HAP-1 (cell line): ENCODE data around the gene LRRC34.

Source experiments
- DNase-seq, 2 experiments: peaks; one replicate each; pipeline ENCODE4 v3.0.0-alpha.2; 2016 to 2020; ENCODE audit warnings: low spot score in 2 of 2
- H3K27me3 ChIP-seq: fragments of 250-450 bp; sonication (Bioruptor Pico); 2 replicates; pipeline ENCODE4 v1.5.1; 2020; ENCODE audit warnings: low read depth, mild to moderate bottlenecking, moderate library complexity
- H3K36me3 ChIP-seq: fragments of 250-450 bp; sonication (Bioruptor Pico); replicated peaks from 2 replicates; pipeline ENCODE4 v1.5.1; 2020; ENCODE audit warnings: mild to moderate bottlenecking
- H3K4me1 ChIP-seq: fragments of 250-450 bp; sonication (Bioruptor Pico); 2 replicates; pipeline ENCODE4 v1.5.1; 2020; ENCODE audit warnings: mild to moderate bottlenecking
- H3K4me3 ChIP-seq: fragments of 250-450 bp; sonication (Bioruptor Pico); 2 replicates; pipeline ENCODE4 v1.5.1; 2020; ENCODE audit warnings: mild to moderate bottlenecking, moderate library complexity
- H3K9me3 ChIP-seq: fragments of 250-450 bp; sonication (Bioruptor Pico); 2 replicates; pipeline ENCODE4 v1.5.1; 2020; ENCODE audit warnings: mild to moderate bottlenecking, moderate library complexity
- in situ Hi-C: fragments of 300-500 bp; cut with MboI; formaldehyde crosslinking; loops from 3 replicates; pipeline ENCODE4 v1.14.3; 2020; ENCODE audit warnings: low sequenced_read_pairs, inconsistent platforms, mixed read lengths

The LRRC34 gene

DNA sequence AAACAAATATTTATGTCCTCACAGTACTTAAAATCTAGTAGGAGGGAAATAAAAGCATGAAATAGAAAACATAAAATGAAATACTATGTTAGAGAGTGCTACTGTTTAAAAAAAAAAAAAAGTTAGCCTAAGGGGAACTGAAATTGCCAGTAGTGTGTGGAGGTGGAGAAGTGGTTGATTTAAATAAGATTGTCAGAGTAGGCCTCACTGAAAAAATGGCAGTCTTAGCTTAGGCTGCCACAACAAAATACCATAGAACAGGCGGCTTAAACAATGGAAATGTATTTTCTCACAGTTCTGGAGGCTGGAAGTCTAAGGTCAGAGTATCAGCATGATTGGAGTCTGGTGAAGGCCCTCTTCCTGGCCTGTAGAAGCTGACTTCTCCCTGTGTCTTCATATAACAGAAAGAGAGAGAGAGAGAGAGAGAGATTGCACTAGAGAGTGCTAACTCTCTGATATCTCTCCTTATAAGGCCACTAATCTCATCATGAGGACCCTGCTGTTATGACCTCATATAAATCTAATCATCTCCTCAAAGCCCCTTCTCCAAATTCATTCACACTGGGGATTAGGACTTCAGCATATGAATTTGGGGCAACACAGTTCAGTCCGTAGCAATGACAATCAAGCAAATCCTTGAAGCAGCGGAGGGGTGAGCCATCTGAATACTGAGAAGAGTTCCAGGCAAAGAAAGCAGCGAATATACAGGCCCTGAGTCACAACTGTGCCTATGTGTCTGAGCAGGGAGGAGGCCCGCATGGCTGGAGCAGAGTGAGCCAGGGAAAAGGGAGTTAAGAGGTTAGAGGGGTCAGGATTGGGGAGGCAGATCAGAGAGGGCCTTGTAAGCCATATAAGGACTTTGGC is 23.6 kb upstream of the LRRC34 start:
- Histone ChIP-seq H3K4me1 (peaks cover 42% of the 10 kb centered on the region), H3K27me3 (no peaks in the 10 kb centered on the region), H3K4me3 (no peak overlapping the region), H3K36me3 (no peaks in the 10 kb centered on the region), H3K9me3 (no peaks in the 10 kb centered on the region)
- DNase-seq: peak; percentile 75 to 85
- in situ Hi-C loops: no loop called here

DNA sequence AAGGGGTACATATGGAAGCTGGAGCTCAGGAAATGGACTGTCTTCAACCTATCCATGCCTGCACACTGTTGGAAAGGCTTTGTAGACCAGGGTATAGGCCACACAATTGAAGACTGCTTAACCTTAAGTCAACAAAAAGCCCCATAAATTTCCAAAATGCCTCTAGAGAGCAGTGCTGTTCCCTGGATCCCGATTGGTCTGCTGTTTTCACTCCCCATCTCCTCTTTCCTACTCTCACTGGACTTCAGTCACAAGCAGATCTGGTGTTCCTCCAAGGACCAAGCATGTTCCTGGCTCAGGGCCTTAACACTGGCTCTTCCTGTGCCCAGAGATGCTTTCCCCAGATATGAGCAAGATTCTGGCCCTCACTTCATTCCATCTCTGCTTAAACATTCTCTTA is 22.8 kb upstream of the LRRC34 start:
- peak; percentile 49 to 77 for DNase-seq
- Histone ChIP-seq H3K4me3 (no peak overlapping the region), H3K4me1 (peaks cover 42% of the 10 kb centered on the region), H3K36me3 (no peaks in the 10 kb centered on the region), H3K27me3 (no peaks in the 10 kb centered on the region), H3K9me3 (no peaks in the 10 kb centered on the region)
- in situ Hi-C loops: no loop called here

DNA sequence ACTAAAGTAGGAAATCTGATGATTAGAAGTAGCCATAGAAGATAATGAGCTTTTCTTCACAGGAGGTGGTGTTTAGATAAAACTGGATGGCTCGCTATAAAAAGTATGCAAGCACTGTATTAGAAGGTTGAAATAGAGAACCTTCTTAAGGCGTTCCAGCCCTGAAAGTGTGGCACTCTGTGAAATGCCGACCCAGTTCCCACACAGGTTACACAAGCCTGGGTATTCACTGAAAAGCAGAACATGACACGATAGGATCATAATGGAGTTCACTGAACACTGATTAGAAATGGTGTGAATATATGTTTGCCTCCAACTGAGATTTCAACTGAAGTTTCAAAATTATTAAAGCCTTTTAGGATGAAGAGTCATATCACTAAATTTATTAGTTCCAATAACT is 15.0 kb upstream of the LRRC34 start:
- Histone ChIP-seq H3K4me1 (no peaks in the 10 kb centered on the region), H3K36me3 (no peaks in the 10 kb centered on the region), H3K4me3 (no peak overlapping the region), H3K9me3 (no peaks in the 10 kb centered on the region), H3K27me3 (no peaks in the 10 kb centered on the region)
- DNase-seq: no peak
- in situ Hi-C loops: no loop called here

DNA sequence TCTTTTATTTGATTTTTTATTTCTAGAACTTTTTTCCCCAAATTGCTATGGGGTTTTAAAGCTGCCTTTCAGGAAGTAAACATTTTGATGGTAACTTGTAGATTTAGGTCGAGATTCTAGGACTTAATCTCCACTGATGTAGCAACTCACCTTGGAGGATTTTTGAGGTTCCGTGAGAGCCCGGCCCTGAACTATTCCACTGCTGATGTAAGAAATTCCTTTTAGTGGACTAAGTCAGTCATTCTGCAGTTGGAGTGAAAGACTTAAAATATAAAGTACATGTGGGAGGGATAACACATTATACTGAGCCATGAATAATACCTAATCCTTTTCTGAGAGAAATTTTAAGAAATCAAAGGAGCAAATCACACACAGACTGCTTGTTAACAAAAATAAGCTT is 12.6 kb upstream of the LRRC34 start:
- no peak for DNase-seq
- no peaks in the 10 kb centered on the region for H3K27me3 ChIP-seq
- no peaks in the 10 kb centered on the region for H3K9me3 ChIP-seq
- in situ Hi-C loops: no loop called here
- H3K4me3 ChIP-seq: no peak overlapping the region
- no peaks in the 10 kb centered on the region for H3K36me3 ChIP-seq
- no peaks in the 10 kb centered on the region for H3K4me1 ChIP-seq

DNA sequence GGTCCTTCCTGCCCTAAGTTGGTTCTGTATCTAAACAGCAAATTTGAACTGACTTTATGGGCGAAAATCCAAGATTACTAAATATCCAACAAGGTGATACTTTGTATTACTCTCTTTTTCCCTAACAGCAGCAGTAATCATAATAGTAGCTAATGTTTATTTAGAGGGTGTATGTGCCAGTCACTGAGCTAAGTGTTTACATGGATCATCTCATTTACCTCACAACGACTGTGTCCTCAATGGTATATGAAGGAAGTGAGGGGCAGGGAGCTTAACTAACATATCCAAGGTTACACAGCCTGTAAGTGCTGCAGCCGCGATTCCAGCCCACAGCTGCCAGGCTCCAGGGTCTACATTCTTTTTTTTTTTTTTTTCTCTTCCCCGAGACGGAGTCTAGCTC is 10.3 kb upstream of the LRRC34 start:
- no peaks in the 10 kb centered on the region for H3K4me1 ChIP-seq
- in situ Hi-C loops: no loop called here
- no peak overlapping the region for H3K4me3 ChIP-seq
- no peak for DNase-seq
- H3K27me3 ChIP-seq: no peaks in the 10 kb centered on the region
- H3K9me3 ChIP-seq: no peaks in the 10 kb centered on the region
- H3K36me3 ChIP-seq: no peaks in the 10 kb centered on the region

DNA sequence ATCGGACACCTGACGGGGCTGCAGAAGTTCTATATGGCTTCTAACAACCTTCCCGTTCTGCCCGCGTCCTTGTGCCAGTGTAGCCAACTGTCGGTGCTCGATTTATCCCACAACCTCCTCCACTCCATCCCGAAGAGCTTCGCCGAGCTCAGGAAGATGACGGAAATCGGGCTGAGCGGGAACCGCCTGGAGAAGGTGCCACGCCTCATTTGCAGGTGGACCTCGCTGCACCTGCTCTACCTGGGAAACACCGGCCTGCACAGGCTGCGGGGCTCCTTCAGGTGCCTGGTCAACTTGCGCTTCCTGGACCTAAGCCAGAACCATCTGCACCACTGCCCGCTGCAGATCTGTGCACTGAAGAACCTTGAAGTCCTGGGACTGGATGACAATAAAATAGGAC is 9.8 kb upstream of the LRRC34 start:
- in situ Hi-C loops: no loop called here
- H3K27me3 ChIP-seq: no peaks in the 10 kb centered on the region
- H3K4me3 ChIP-seq: no peak overlapping the region
- no peaks in the 10 kb centered on the region for H3K9me3 ChIP-seq
- no peaks in the 10 kb centered on the region for H3K4me1 ChIP-seq
- no peak for DNase-seq
- H3K36me3 ChIP-seq: no peaks in the 10 kb centered on the region

DNA sequence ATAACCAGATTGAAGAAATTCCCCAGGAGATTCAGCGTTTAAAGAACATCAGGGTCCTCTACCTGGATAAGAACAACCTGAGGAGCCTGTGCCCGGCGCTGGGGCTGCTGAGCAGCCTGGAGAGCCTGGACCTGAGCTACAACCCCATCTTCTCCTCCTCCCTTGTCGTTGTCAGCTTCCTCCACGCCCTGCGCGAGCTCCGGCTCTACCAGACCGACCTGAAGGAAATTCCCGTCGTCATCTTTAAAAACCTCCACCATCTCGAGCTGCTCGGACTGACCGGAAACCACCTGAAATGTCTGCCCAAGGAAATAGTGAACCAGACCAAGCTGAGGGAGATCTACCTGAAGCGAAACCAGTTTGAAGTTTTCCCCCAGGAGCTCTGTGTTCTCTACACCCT is 9.4 kb upstream of the LRRC34 start:
- DNase-seq: no peak
- Histone ChIP-seq H3K27me3 (no peaks in the 10 kb centered on the region), H3K4me3 (no peak overlapping the region), H3K36me3 (no peaks in the 10 kb centered on the region), H3K9me3 (no peaks in the 10 kb centered on the region), H3K4me1 (no peaks in the 10 kb centered on the region)
- in situ Hi-C loops: no loop called here

DNA sequence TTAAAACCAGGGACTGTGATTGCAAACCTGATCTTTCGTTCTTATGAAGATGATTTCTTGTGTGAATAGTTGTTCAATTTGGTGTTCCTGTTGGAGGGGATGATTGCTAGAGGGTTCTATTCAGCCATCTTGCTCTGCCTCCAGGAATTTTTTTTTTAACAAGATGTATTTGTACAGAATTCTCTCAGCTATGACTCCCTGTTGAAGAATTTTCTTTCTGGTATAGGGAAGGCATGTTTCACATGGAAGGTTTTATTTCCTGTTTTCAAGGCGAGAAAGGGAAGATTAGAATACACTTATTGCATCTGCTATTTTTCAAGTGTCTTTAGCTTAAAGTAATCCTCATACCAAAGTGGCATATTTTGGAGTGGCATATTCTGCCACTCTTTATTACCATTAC is 5.6 kb upstream of the LRRC34 start:
- in situ Hi-C loops: no loop called here
- DNase-seq: no peak
- Histone ChIP-seq H3K36me3 (no peaks in the 10 kb centered on the region), H3K9me3 (peaks cover 3% of the 10 kb centered on the region; the same call in 1 of the 2 replicates), H3K27me3 (no peaks in the 10 kb centered on the region), H3K4me3 (no peak overlapping the region), H3K4me1 (peaks cover 6% of the 10 kb centered on the region)

DNA sequence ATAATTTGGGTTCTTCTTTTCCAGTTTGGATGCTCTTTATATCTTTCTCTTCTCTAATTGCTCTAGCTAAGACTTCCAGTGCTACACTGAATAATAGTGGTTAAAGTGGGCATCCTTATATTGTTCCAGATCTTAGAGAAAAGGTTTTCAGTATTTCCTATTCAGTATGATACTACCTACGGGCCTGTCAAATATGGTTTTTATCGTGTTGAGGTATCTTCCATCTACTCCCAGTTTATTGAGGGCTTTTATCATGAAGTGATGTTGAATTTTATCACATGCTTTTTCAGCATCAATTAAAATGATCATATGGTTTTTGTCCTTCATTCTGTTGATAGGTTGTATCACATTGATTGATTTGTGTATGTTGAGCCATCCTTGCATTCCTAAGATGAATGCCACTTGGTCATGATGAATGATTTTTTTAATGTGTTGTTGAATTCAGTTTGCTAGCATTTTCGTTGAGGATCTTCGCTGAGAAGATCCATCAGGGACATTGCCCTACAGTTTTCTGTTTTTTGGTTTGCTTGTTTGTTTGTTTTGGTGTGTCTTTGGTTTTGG is 3.0 kb upstream of the LRRC34 start:
- in situ Hi-C loops: no loop called here
- Histone ChIP-seq H3K4me3 (no peak overlapping the region), H3K4me1 (peaks cover 23% of the 10 kb centered on the region), H3K36me3 (no peaks in the 10 kb centered on the region), H3K9me3 (peaks cover 3% of the 10 kb centered on the region; the same call in 1 of the 2 replicates), H3K27me3 (no peaks in the 10 kb centered on the region)
- DNase-seq: no peak

DNA sequence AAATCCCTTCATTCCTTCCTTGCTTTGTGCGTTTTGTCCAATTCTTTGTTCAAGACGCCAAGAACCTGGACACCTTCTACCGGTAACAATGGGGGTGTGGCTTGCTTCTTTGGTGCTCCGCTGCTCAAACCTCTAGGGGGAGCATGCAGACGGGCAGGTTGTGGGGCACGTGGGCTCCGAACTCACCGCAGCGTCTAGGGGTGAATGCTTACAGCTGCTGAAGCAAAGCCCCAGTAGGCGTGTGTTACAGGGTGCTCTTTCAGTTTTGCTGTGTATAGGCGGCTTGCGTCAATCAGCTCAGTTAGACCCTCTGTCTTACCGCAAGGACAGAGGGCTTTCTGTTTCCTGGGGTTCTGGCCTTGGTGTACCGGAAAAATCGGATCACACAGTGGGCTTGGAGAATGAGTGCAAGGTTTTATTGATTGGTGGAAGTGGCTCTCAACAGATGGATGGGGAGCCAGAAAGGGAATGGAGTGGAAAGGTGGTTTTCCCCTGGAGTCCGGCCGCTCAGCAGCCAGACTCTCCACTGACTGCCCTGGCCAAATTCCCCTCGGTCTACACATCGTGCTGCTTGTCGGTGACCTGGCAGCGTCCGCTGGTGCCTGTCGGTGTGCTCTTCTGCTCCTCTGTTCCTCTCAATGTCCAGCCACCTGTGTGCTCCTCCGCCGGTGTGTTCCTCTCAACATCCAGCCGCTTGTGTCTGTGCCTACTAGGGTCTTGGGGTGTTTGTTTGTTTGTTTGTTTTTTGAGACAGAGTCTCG is 1.2 kb upstream of the LRRC34 start:
- DNase-seq: peak; percentile 41 to 86
- in situ Hi-C loops: no loop called here
- peak overlapping the region; percentile 51 for H3K4me3 ChIP-seq

DNA sequence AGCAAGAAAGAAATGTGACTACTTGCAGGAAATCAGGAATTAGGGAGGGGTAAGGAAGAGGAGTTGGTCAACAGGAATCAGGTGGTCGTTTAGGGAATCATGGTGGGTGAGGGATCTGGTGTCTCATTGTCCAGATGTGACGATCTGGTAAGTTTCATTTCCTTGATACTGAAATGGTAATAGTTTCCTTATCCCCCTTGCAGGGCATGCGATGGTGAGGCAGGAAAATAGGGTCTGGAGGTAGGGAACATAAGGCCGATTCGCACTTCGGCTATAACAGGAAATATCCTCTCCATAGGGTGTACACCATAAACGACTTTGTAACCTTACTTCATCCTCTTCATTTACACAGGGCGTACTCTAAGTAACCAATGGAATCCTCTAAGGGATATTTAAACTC is 574 bp upstream of the LRRC34 start:
- in situ Hi-C loops: no loop called here
- H3K27me3 ChIP-seq: no peaks in the 10 kb centered on the region
- H3K4me1 ChIP-seq: peaks cover 24% of the 10 kb centered on the region
- peak overlapping the region; percentile 51 for H3K4me3 ChIP-seq
- peaks cover 3% of the 10 kb centered on the region; the same call in 1 of the 2 replicates for H3K9me3 ChIP-seq
- H3K36me3 ChIP-seq: no peaks in the 10 kb centered on the region
- DNase-seq: no peak

More for the DNA sequence above, 1.2 kb upstream of the LRRC34 start:
- Histone ChIP-seq H3K36me3 (no peaks in the 10 kb centered on the region), H3K9me3 (peaks cover 3% of the 10 kb centered on the region; the same call in 1 of the 2 replicates), H3K4me1 (peaks cover 24% of the 10 kb centered on the region), H3K27me3 (no peaks in the 10 kb centered on the region)

DNA sequence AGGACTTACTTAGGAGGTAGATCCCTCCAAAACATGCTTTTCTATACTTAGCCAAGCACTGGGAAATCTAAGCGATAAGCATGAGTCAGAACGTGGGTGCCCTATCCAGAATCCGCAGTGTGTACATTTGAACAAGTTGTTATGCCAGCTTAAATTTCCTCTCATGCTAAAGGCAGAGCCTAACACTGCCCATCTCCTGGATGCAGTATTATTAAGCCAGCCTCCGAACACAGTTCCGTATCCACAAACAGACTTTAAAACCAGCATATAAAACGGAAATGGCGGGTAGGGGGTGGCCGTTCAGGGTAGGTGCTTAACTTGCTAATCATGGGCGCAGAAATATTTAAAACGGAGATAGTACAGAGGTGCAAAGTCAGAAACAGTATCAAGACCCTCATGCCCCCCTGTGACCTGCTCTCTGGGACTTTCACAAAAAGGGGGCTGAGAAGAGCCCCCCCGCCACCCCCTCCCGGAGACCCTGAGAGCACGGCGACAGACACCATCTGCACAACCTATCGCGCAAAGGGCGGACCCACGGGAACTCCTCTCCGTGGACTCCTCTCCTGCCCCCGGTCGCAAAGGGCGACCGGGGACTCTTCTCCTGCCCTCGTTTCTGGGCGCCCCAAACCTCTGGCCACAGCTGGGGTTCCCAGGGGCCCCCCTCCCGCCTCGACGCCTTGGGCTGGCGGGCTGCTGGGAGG is 923 bp downstream of the LRRC34 start:
- peak overlapping the region; percentile 51 for H3K4me3 ChIP-seq
- H3K9me3 ChIP-seq: peaks cover 3% of the 10 kb centered on the region; the same call in 1 of the 2 replicates
- DNase-seq: peak; percentile 57 to 61
- no peaks in the 10 kb centered on the region for H3K27me3 ChIP-seq
- peaks cover 24% of the 10 kb centered on the region for H3K4me1 ChIP-seq
- 0 out of 2 replicates have a peak, but pooled peaks cover 3% of the 10 kb centered on the region for H3K36me3 ChIP-seq
- in situ Hi-C loops: no loop called here

DNA sequence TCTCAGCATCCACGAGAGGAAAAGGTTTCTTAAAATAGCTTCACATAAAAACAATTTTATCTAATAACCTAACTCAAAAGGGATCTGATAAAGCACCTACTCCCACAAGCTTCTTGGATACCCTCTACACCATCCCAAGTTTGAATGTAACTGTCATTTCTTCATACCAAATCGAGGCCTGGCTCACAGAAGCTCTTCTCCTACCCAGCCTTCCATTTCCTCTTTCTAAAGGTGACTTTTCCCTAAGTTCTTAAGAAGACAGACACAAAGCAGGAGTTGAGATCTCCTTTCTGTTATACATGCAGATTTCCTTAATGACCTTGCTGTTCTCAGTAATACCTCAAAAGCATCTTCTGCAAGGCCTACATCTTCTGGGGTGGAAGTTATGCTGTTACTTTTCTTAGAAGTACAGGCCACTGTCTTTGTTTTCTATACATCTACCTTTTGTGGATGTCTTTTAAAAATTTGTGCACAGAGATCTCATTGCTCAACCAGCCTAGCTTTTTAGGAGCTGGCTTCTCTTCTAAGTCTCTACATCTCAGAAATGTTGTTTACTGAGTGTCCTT is 3.4 kb downstream of the LRRC34 start:
- no peak for DNase-seq
- in situ Hi-C loops: no loop called here
- H3K27me3 ChIP-seq: no peaks in the 10 kb centered on the region

More for the DNA sequence above, 3.4 kb downstream of the LRRC34 start:
- Histone ChIP-seq H3K4me1 (peaks cover 24% of the 10 kb centered on the region), H3K4me3 (no peak overlapping the region), H3K36me3 (peaks cover 17% of the 10 kb centered on the region), H3K9me3 (no peaks in the 10 kb centered on the region)
